HG03060 (cell line): ENCODE results near the gene LPIN2.
"Not testable (repeated sequence)": the region's sequence is repeated elsewhere in the genome, so short reads cannot be mapped to it uniquely, and the experiment has no call there.

Experiments
- ATAC-seq: cut with Tn5 transposase; IDR thresholded peaks from one replicate; pipeline ENCODE4 v1.9.1; 2021; ENCODE audit warnings: low read depth, moderate number of reproducible peaks; ENCODE audit not compliant: unreplicated experiment

Gene LPIN2

GRCh38 chr18:3046216-3046808 is 33.4 kb upstream of the LPIN2 start:
- ATAC-seq, result no peak

- no peak for ATAC-seq
Observed at GRCh38 chr18:3044931-3045698, 32.2 kb upstream of the LPIN2 start.

- ATAC-seq, result no peak
Observed at GRCh38 chr18:3042379-3042778, 29.4 kb upstream of the LPIN2 start.

GRCh38 chr18:3041843-3042242 is 28.9 kb upstream of the LPIN2 start:
- ATAC-seq, result no peak

GRCh38 chr18:3040881-3041280 is 27.9 kb upstream of the LPIN2 start:
- no peak for ATAC-seq

GRCh38 chr18:3040173-3040572 is 27.2 kb upstream of the LPIN2 start:
- no peak for ATAC-seq

- ATAC-seq, result no peak
Observed at GRCh38 chr18:3037423-3037915, 24.5 kb upstream of the LPIN2 start.

- no peak for ATAC-seq
Observed at GRCh38 chr18:3036108-3036507, 23.2 kb upstream of the LPIN2 start.

- no peak for ATAC-seq
Observed at GRCh38 chr18:3035635-3036034, 22.7 kb upstream of the LPIN2 start.

GRCh38 chr18:3032721-3033120 is 19.8 kb upstream of the LPIN2 start:
- no peak for ATAC-seq

GRCh38 chr18:3029215-3029952 is 16.4 kb upstream of the LPIN2 start:
- no peak for ATAC-seq

GRCh38 chr18:3028115-3028514 is 15.2 kb upstream of the LPIN2 start:
- ATAC-seq, result not testable (repeated sequence)

GRCh38 chr18:3027370-3027891 is 14.5 kb upstream of the LPIN2 start:
- no peak for ATAC-seq

- no peak for ATAC-seq
Observed at GRCh38 chr18:3025544-3025943, 12.6 kb upstream of the LPIN2 start.

GRCh38 chr18:3023603-3024002 is 10.7 kb upstream of the LPIN2 start:
- ATAC-seq, result not testable (repeated sequence)

- no peak for ATAC-seq
Observed at GRCh38 chr18:3016585-3017297, 3.8 kb upstream of the LPIN2 start.

- ATAC-seq, result no peak
Observed at GRCh38 chr18:3015851-3016250, 2.9 kb upstream of the LPIN2 start.

- ATAC-seq, result no peak
Observed at GRCh38 chr18:3015204-3015592, 2.3 kb upstream of the LPIN2 start.

GRCh38 chr18:3014503-3015203 is 1.7 kb upstream of the LPIN2 start:
- ATAC-seq, result no peak
